ENCODE measurements around the gene GRB10. TPM values are rescaled to one million over a fixed set of nuclear protein-coding genes. Genes with fewer than 3 reads are reported as not detected.

The GRB10 gene
- total and polyA plus RNA-seq, 2 of the 8 experiments (the other 6 are each of a cell fraction or from before 2014, with no cell fraction given) = 35.7 to 97.0 TPM

- no peak overlapping the region for H3K4me2 ChIP-seq (ENCODE audit: insufficient read depth in 1 of 2, low read depth in 2 of 2, low read length in 2 of 2)
- no peak overlapping the region for H3K14ac ChIP-seq (ENCODE audit: insufficient read length)
- H3K27me3 ChIP-seq (replicated peaks in 1 of 4; ENCODE audit: control insufficient read depth in 3 of 4, extremely low read depth in 1 of 4, insufficient read depth in 3 of 4, low read length in 3 of 4) = no peaks in the 10 kb centered on the region
- H2BK20ac ChIP-seq (ENCODE audit: low read length) = no peak overlapping the region
- H3K23ac ChIP-seq (ENCODE audit: insufficient read length) = no peak overlapping the region
- POLR2A ChIA-PET (ENCODE audit: partially characterized antibody) = no interaction called here
- H3K18ac ChIP-seq (ENCODE audit: extremely low read depth, low read length) = no peak overlapping the region
- no peak overlapping the region for H2AK5ac ChIP-seq (ENCODE audit: low read depth, low read length)
- H3K4me1 ChIP-seq (replicated peaks in 1 of 4; ENCODE audit: control insufficient read depth in 3 of 4, insufficient read depth in 4 of 4, low read length in 3 of 4) = peaks cover 0 to 13% (median 6%) of the 10 kb centered on the region in 4 experiments; a peak in 4 of 7 replicates
- no peaks in the 10 kb centered on the region; a peak in 1 of 8 replicates for H3K36me3 ChIP-seq (ENCODE audit: control insufficient read depth in 2 of 4, insufficient read depth in 4 of 4, low read length in 3 of 4)
- CTCF ChIA-PET (ENCODE audit: partially characterized antibody) = no interaction called here
- H3K79me2 ChIP-seq (ENCODE audit: control insufficient read depth in 1 of 2, insufficient read depth in 2 of 2, low read length in 2 of 2) = peaks cover 7 to 92% of the 10 kb centered on the region in 2 experiments
- H3K4me3 ChIP-seq (ENCODE audit: extremely low read depth in 1 of 4, insufficient read depth in 2 of 4, low read depth in 3 of 4, low read length in 4 of 4) = no peak overlapping the region
- TF ChIP-seq CREB1 (IDR thresholded peaks at IDR 0.05) (no peak), ASH2L (IDR thresholded peaks at IDR 0.05; ENCODE audit: low read length) (no peak)
- no peak overlapping the region for H2BK15ac ChIP-seq (ENCODE audit: low read length)
- H4K5ac ChIP-seq (ENCODE audit: insufficient read length, low read depth, low read length) = no peak overlapping the region
- no peak overlapping the region for H2BK5ac ChIP-seq (ENCODE audit: low read depth, low read length)
- no peak overlapping the region for H4K8ac ChIP-seq (ENCODE audit: extremely low read depth, insufficient read depth, low read length)
- no peak overlapping the region for H3K27ac ChIP-seq (ENCODE audit: low read depth, low read length)
- DNase-seq (ENCODE audit: low read depth in 1 of 2, low spot score in 2 of 2) (no peak), FAIRE-seq (no peak)
- no peak overlapping the region for H4K91ac ChIP-seq (replicated peaks; ENCODE audit: insufficient read length, low read length)
- H4K20me1 ChIP-seq (replicated peaks in 1 of 2; ENCODE audit: control insufficient read depth in 1 of 2, insufficient read depth in 2 of 2, low read length in 2 of 2) = peaks cover 6 to 12% of the 10 kb centered on the region in 2 experiments
- H2AFZ ChIP-seq (ENCODE audit: low read length) = no peak overlapping the region
- H3K79me1 ChIP-seq (ENCODE audit: low read depth, low read length) = peaks cover 7% of the 10 kb centered on the region
- H3K4ac ChIP-seq (replicated peaks; ENCODE audit: insufficient read length, low read depth, low read length) = no peak overlapping the region
- whole genome bisulfite sequencing, 2 experiments (ENCODE audit: extremely low coverage in 1 of 2, insufficient coverage in 1 of 2, insufficient read length in 1 of 2, insufficient replicate concordance in 2 of 2, low coverage in 1 of 2, low lambda C conversion rate in 2 of 2, missing lambda C conversion rate in 1 of 2) = 94% methylated on average over 2 of the region's 2 CpGs; no CpG with 5 or more reads in 1 of the 2 experiments
- no peak overlapping the region for H2BK120ac ChIP-seq (replicated peaks; ENCODE audit: low read depth, low read length)
- H3K23me2 ChIP-seq (ENCODE audit: low read depth, low read length) = peaks cover 2% of the 10 kb centered on the region; the same call in 1 of the 2 replicates
- no peaks in the 10 kb centered on the region for H3K9me3 ChIP-seq (ENCODE audit: insufficient read depth in 2 of 2, low read depth in 1 of 2, low read length in 1 of 2)
- no peak overlapping the region for H3K56ac ChIP-seq (replicated peaks; ENCODE audit: insufficient read length, low read depth, low read length)
- no peak overlapping the region for H2BK12ac ChIP-seq (ENCODE audit: low read depth, low read length)
- no peak overlapping the region for H3K9ac ChIP-seq (replicated peaks in 1 of 4; ENCODE audit: extremely low read depth in 1 of 4, low read depth in 3 of 4, low read length in 3 of 4)
Observed at GRCh38 chr7:50745835-50746234, 36.9 kb downstream of the GRB10 start.

Measured in H1 (cell line).